ENCODE results near the gene FER1L5.

DNA sequence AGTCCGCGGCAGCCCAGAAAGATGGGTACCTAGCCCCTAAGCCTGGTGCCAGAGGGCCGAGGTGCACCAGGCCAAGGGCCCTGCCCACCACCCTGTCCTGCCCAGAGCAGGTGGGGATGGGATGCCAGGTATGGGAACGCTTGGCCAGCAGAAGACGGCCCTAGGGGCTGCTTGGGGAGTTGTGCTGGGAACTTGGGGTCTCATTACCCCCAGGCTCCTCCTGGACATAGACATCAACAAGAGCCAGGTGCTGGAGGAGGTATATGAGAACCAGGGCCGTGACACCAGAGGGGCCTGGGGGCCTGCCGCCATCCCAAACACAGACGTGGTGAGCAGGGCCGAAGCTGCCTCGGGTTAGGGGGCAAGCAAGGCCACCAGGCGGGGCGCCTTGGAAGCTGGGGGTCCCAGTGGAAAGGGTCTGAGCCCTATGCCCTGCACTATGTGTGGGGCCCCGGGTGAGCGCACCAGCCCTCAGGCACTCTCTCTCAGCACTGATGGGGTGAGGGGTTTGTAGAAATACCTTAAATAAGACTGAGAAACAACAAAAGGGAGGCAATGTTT is 46.9 kb downstream of the FER1L5 start:
- TF ChIP-seq TARDBP (IDR thresholded peaks at IDR 0.05) (no peak), SP1 (IDR thresholded peaks at IDR 0.05) (no peak), FOXM1 (IDR thresholded peaks at IDR 0.05; ENCODE audit: borderline replicate concordance) (no peak), SUZ12 (IDR thresholded peaks at IDR 0.05) (no peak), ZNF384 (IDR thresholded peaks at IDR 0.05) (no peak), L3MBTL2 (conservative IDR thresholded peaks at IDR 0.05) (no peak)

Measured in HEK293T (cell line).